ENCODE results near the gene NAV2.
"Not testable (repeated sequence)": the region's sequence is repeated elsewhere in the genome, so short reads cannot be mapped to it uniquely, and the experiment has no call there.

NAV2 gene

DNA sequence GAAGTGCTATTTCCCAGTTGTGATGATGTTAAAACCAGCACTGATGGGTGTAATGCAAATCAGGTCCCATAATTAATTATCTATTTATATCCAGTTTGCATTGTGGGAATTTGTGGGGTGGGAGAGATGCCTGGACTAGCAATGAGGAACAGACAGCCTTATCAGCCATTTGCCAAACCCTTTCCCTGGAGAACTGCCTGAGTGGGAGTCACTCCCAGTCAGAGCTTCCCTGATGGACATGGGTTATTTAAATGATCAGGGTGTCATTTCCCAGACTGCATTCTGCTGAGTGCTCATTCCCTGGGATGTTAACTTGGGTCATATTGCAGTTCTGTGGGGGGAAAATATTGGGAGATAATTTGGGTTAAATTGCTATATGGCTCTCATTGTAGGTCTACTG lies 168.5 kb downstream of the NAV2 start:
- in situ Hi-C loops (cut with HindIII; ENCODE audit: low sequenced_read_pairs), result no loop called here

DNA sequence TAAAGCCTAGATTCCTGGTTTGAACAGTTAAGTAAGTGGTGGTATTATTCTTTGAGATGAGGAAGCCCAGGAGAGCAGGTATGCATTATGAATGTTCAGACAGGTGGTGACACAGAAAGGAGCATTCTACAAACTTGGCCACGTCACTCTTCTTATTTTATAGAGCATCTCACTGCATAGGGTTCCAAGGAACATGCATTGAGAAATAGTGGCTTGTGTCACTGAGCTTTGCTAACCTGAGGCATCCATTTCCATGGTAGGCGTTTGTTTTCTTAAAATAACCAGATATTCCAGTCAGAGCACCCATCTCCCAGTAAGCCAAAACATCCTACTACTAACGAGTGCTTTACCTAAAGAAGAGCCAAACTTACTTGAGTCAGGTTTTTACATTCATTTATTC lies 169.7 kb downstream of the NAV2 start:
- in situ Hi-C loops (cut with HindIII; ENCODE audit: low sequenced_read_pairs), result no loop called here

DNA sequence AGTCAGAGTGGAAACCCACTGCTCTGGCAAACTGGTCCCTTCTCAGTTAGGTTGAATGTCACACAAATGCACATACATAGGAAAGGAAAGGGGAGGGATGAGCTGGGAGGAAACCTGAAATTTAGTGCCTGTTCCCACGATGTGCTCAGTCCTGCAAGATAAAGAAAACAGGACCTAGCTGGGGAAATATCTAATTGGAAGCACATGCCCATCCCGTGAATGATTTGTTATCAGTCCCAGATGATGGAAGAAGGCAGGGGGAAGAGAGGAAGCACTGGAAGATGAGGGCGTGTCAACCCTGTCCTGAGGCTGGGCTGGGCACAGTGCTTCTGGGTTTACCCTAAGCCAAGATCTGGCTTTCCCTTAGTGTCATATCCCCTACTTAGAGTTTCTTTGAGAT lies 173.9 kb downstream of the NAV2 start:
- in situ Hi-C loops (cut with HindIII; ENCODE audit: low sequenced_read_pairs), result no loop called here

DNA sequence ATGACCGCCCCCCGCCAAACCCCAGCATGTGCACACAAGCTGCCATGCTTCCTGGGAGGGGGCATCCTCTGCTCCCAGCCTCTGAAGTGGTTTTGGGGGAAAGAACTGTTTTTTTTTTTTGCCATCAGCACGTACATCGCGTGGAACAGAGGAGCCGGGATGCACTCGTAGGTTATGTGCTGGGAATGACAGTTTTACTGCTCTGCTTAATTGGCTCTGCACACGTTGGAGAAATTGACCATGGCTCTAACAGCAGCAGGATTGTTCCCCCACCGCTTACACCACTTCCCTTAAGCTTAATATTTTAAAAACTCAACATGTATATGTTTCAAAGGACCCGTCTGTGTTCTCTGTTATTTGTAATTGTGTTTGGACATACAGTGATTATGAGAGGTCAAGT lies 175.2 kb downstream of the NAV2 start:
- in situ Hi-C loops (cut with HindIII; ENCODE audit: low sequenced_read_pairs), result no loop called here

DNA sequence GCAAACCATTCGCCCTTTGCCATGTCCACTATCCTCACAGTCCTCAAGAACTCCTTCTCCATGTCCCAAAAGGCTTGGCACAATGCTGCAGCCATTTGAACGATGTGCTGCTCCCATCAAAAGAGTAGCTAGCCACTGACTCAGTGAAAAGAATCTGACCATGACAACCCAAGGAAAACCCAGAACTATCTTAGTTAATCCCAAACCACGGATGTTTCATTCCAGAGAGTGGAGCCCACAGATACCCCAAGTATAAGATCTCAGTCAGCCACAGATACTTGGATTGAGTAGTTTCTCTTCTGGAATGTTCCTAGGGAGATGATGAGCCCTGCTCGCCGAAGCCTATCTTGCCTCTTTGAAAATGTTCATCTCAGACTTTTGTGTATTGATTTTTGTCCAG lies 176.9 kb downstream of the NAV2 start:
- in situ Hi-C loops (cut with HindIII; ENCODE audit: low sequenced_read_pairs), result no loop called here

DNA sequence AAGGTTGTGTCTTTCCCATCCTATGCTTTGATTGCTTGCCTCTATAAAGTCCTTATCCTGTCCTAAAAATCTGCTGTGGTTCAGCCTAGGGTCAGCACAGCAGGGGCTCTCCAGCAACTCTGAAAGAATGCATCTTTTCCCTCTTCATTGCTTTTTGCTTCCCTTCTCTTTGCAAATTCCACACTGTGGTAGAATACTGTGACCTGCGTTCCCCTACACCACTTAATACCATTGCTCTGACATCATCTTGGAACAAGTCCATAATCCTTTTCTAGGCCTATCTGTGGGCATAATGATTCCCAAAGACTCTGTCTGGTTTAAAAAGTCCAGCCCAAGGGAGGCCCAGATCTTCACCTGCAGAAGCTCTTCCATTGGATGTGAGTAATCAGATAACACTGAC lies 177.7 kb downstream of the NAV2 start:
- in situ Hi-C loops (cut with HindIII; ENCODE audit: low sequenced_read_pairs), result no loop called here

DNA sequence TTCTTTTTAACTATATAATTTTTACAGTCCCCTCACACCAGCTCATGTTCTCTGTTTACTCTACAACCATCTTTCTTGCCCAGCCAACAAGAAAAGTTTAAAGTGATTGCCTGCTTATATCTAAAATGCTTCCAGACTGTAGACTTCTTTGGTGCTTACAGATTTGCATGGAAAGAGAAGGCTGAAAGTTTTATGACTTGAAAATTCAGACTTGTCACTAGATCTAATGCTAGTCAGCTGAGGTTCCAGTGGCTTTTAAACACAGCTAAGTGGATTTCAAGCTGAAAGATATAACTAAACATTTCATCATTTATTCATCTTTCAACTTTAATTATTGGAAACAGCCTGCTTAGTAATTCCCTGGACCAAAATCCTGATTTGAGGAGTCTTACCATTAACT lies 178.4 kb downstream of the NAV2 start:
- in situ Hi-C loops (cut with HindIII; ENCODE audit: low sequenced_read_pairs), result no loop called here

DNA sequence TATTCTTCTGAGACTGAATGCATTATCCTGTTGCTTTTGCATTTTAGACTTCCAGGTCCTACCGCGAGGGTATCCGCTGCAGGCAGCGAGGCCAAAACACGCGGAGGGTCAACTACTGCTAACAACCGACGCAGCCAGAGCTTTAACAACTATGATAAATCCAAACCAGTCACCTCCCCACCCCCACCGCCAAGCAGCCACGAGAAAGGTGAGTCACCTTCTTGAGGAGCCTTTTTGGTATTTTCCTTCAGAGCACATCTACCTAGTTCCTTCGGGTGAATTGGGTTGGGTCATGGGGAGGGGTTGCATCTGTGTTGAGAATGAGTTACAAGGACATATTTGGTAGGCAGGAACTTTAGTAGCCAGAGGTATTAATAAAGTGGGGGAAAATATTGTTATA lies 179.8 kb downstream of the NAV2 start:
- in situ Hi-C loops (cut with HindIII; ENCODE audit: low sequenced_read_pairs), result no loop called here

DNA sequence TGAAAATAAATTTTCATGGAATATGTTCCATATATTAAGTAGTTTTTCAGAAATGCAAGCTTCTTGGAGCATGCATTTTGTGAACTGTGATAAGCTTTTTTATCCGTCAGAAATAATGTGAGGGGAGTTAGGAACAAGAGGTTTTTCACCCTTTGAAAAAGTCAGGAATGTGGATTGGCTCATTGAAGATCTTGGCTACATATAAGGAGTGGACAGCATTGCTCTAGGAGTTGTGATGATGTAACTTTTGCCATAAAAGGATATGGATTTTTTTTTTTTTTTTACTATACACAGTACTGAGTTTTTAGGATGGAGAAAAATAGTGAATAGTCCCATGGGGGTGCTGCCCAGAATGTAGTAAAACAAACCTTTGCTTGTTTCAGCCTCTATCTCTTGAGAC lies 180.2 kb downstream of the NAV2 start:
- in situ Hi-C loops (cut with HindIII; ENCODE audit: low sequenced_read_pairs), result no loop called here

DNA sequence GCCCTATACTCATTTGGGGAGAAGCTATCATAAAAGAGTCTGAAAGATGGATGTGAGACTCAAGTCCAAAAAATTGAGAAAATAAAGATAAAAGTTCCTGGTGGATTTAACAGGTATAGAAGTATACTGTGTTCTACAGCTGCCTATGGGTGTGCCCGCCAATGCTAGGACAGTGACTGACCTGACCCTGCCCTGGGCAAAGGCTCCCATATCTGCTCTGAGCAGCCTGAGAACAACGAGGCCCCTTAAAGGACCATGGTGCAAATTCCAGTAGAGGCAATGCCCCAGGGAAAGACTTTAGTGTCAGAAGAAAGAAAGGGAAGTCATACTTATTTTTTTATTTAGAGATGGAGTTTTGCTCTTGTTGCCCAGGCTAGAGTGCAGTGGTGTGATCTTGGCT lies 181.8 kb downstream of the NAV2 start:
- in situ Hi-C loops (cut with HindIII; ENCODE audit: low sequenced_read_pairs), result no loop called here

DNA sequence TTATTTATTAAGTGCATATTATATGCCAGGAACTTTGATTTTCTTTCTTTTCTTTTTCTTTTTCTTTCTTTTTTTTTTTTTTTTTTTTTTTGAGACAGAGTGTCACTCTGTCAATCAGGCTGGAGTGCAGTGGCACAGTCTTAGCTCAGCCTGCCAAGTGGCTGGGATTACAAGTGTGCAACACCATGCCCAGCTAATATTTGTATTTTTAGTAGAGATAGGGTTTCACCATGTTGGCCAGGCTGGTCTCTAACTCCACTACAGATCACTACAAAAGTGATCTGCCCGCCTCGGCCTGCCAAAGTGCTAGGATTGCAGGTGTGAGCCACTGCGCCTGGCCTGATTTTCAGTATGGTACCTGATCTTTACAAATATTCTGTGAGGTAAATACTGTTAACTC lies 182.4 kb downstream of the NAV2 start:
- in situ Hi-C loops (cut with HindIII; ENCODE audit: low sequenced_read_pairs), result not testable (repeated sequence)

DNA sequence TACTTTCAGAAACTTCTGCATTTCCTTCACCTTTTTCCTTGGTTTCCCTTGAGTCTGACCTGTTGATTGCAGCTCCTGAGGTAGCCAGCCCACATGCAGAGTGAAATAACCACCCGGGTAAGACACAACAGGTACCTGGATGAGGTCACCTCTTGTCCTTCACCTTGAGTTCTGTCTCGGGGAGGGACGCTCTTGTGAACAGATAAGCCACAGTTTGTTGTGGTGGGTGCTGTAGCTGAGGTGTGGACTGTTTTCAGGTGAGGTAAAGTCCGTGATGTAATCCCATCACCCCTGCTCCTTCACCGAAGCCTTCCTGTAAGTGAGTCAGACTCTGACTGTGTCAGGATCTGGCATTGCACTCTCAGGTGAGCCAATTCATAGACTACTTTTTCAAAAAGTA lies 183.1 kb downstream of the NAV2 start:
- in situ Hi-C loops (cut with HindIII; ENCODE audit: low sequenced_read_pairs), result no loop called here

DNA sequence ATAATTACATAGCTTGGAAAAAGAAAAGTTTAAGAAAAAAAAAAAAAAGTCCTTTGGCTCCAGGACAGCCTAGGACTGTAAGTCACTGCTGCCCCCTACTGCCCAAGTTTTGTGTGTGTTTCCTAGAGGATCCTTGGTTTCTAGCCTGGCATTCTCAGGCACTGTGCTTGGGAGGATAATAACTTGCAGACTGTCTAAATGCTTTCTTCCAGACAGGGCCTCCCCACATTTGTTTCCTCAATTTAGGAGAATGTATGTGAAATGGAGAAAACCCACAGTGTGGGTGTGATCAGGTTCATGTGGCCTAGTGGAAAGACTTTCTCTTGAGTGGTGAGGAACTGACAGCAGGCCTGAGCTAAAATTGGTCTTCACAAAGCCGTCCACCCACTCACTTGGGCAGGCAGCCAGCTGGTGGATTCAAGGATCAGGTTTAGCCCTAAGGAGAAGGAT lies 191.0 kb downstream of the NAV2 start:
- in situ Hi-C loops (cut with HindIII; ENCODE audit: low sequenced_read_pairs), result loop anchor here (25.0 kb wide), 1 partner anchor 341 kb away; no protein-coding TSS in a partner anchor

DNA sequence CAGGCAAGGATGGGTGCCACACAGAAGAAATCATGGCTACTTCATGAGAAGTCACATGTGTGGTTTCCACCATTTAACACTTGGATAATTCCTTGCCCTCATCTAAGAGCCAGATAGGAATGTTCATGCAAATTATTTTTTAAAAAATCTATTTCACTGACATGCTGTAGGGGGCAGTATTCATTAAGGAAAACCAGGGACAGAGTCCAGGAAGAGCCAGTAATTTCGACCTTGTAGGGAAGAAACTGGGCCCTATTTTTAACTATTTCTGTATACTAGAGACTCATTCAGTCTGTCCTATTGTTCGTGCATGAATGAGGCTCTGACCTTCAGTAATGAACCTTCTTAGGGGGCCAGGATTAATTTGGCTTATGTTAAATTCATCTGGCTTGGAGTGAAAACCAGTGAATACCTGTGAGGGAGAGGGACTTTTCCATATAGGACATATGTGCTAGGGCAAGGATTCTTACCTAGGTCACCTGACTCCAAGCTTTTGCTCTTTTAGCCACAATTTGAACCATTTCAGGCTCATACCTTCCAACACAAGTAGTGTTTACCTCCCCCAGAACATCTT lies 192.7 kb downstream of the NAV2 start:
- in situ Hi-C loops (cut with HindIII; ENCODE audit: low sequenced_read_pairs), result loop anchor here (25.0 kb wide), 1 partner anchor 343 kb away; no protein-coding TSS in a partner anchor

DNA sequence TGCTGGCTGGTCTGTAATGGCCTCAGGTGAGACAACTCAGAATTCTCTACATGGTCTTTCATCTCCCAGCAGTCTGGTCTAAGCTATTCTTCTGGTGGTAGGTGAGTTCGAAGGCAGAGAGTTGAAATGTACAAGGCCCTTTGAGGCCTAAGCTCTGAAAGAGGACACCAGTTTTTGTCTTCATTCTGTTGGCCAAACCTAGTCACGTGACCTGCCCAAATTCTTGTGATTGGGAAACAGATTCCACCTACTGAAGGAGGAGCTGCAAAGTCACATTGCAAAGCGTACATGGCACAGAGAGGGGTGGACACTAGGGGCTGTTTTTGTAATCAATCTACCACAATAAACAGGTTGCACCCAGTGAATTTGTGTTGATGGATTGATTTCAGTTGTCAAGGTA lies 193.5 kb downstream of the NAV2 start:
- in situ Hi-C loops (cut with HindIII; ENCODE audit: low sequenced_read_pairs), result loop anchor here (25.0 kb wide), 1 partner anchor 344 kb away; no protein-coding TSS in a partner anchor

DNA sequence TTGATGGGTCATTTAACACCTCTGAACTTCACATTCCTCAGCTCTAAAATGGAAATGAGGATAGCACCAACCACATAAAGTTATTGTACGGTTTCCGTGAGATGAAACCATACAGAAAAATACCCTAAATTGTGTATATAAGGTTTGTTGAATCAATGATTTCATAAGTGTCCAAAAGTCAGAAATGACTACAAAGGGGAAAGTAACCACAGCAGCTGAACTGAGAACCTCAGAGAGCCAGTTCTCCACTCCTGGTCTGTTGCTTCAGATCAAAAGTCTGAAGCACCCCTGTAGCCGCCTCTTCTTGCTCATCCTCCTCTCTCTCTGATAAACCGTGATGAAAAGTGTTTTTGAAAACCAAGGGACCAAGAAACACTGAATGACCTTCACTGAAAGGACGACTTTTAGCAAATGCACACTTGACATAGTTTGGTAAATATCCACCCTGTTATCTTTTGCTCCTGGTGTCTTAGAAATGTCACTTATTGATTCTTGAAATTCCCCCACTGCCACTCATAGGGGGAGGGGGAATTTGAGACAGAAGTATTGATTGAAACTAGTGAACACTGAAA lies 194.5 kb downstream of the NAV2 start:
- in situ Hi-C loops (cut with HindIII; ENCODE audit: low sequenced_read_pairs), result loop anchor here (25.0 kb wide), 1 partner anchor 345 kb away; no protein-coding TSS in a partner anchor

DNA sequence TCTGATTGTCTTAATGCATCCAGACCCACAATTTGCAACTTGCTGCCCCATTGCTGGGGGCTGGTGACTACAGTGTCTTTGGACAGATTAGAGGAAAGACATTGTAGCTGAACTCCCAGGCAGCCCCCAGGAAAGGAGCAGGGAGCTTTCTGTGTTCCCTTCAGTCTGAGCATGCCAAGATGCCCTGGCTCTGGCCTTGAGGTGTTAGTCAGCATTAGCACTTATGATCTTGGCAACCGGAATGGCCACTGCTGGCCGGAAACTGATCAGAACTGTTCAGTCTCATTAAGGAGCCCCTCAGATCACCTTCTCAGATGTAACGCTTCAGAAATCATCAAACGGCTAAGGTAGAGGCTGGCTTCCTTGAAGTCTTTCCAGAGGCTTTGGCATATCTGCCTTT lies 195.2 kb downstream of the NAV2 start:
- in situ Hi-C loops (cut with HindIII; ENCODE audit: low sequenced_read_pairs), result loop anchor here (25.0 kb wide), 1 partner anchor 346 kb away; no protein-coding TSS in a partner anchor

DNA sequence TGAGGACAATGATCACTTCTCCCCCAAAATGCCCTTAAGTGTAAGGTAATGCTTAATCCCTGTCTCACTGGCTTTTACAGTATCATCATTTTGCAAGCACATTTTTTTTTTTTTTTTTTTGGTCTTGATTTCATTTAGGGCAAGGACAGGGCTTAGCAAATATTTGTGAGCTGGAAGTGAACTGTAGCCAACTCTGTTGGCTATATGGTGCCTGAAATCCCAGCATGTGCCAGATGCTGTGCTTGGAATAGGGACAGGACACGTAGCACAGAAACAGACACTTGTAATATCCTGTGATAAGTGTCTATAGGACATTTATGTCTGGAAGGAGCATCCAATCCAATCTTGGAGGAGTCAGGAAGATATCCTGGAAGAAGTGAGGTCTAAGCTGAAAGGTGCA lies 198.3 kb downstream of the NAV2 start:
- in situ Hi-C loops (cut with HindIII; ENCODE audit: low sequenced_read_pairs), result loop anchor here (25.0 kb wide), 1 partner anchor 349 kb away; no protein-coding TSS in a partner anchor

DNA sequence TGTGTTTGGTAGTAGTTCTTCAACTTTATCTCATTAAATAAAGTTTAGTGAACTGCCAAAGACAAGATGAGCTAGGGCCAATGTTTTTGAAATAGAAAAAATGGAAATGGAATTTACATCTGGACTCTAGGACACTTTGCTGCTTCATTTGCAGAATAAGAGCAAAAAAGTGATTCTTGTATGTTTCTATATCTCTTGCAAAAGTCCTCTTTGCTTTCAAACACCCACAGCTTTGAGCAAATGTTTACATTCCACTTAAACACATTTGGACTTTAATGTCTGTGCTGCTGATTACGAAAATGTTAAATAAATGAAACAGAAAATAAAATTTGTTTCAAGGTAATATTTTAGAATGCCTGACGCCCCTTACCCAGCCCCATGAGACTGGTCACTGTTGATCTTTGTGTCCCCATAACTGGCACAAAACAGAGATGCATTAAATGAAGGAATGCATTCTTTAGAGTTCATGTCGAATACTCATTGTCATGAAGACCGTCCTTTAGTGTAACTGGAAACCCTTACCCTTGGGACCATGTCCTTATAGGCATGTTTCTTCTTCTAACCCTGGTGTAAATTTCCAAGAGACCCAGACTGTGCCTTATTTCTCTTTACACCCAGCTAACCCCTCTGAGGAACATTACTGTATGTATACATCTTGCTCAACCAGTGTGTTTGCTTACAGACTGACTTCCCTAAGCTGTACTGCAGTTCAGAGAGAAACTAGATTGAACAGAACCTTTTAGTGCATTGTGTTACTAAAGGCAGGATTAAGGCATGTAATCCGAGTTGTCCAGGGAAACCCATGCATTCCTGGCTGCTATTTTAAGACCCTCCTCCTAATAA lies 199.7 kb downstream of the NAV2 start:
- in situ Hi-C loops (cut with HindIII; ENCODE audit: low sequenced_read_pairs), result loop anchor here (25.0 kb wide), 1 partner anchor 350 kb away; no protein-coding TSS in a partner anchor

DNA sequence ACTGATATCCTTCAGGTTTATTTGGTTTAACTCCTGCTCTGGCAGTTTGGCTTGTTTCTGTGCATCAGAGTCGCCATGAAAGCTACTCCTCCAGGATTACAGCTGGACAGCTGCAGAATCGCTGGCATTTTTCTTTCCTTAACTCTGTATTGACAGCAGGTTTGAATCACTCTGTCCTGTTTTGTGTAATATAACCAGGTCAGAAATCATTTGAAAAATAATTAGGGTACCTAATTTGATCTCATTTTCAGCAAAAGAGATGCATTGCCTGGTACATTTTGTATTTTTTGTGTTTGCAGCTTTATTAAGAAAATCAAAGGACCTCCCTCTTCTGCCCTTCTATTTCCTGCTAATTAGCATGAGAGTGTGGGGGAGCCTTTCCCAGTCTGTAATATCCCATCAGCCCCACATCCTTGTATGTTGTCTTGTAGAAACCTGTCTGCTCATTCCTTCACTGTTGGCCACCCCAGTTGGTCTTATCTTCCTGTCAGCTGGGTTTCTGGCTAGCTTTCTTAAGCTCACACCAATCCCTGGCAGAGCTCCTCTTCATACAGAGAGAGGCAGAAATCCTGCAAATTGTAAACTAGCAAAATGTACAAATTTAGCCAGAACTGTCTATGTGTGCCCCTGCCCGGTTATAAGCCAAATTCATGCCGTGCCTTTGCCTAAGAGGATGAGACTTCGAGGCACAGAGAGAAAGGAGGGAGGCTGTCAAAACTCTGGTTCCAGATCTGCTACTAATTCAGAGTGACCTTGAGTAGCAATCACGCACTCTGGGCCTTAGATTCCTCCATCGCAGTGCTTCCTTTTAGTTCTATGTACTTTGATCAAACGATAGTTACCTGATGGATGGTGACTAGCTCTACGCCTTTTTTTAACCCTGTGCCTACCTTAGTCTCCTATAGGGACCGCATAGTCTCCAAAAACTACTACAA lies 200.6 kb downstream of the NAV2 start:
- in situ Hi-C loops (cut with HindIII; ENCODE audit: low sequenced_read_pairs), result loop anchor here (25.0 kb wide), 1 partner anchor 351 kb away; no protein-coding TSS in a partner anchor

DNA sequence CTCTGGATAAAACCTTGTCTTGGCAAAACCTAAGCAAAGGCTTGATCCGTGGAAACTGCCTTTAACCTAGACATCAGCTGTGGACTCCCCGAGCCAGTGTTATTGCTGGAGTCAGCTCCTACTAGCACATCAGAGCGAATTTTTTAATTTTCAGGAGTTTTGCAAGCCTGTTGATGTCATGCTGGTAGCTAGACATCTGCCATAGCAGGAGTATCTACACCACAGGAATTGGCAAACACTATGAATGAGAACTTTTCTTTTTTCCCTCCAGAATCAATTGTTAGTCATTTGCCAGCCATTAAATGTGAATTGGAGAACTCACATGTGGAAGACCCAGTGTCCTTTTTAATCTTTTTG lies 201.2 kb downstream of the NAV2 start:
- in situ Hi-C loops (cut with HindIII; ENCODE audit: low sequenced_read_pairs), result loop anchor here (25.0 kb wide), 1 partner anchor 352 kb away; no protein-coding TSS in a partner anchor
